ENCODE measurements around the gene KCNQ1OT1.

GRCh38 chr11:2713094-2713493 is 13.3 kb upstream of the KCNQ1OT1 start:
- TF ChIP-seq CTCF (IDR thresholded peaks at IDR 0.05; ENCODE audit: poor library complexity) (no peak), EZH2 (IDR thresholded peaks at IDR 0.05; ENCODE audit: borderline replicate concordance) (no peak), EZH2phosphoT487 (IDR thresholded peaks at IDR 0.05; ENCODE audit: low read depth, severe bottlenecking, unreplicated experiment) (no peak)

All from hepatocyte (in vitro differentiated cells).